ENCODE data around the gene CD300C. TPM values are rescaled to one million over a fixed set of nuclear protein-coding genes. Genes with fewer than 3 reads are reported as not detected.

CD300C gene
- total RNA-seq, 1 experiment from 2014 or later = not detected

DNA sequence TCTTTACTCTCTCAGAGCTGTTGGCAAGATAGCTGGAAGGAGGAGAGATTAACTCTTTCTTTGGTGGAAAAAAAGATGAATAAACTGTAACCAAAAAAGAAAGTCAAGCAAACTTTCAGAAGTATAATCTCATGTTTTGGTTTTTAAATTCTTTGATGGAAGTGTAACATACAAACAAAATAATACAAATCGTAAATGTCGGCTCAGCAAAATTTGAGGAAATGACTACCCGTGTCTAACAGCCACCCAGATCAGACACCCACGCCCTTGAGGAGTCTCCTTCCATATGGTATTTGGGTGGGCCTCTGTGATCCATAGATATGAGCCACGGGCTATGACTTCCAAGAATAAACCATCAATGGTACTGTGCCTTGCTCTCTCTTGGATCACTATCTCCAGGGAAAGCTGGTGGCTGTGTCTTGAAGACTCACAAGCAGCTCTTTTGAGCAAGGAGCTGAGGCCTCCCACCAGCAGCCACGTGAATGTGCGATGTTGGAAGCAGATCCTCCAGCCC lies 9.6 kb upstream of the CD300C start:
- DNase-seq = no peak
- intact Hi-C loops (cut with micrococcal nuclease; ENCODE audit: unreplicated experiment) = no loop called here
- Mint-ChIP-seq H3K9me3 (ENCODE audit: low read depth, unreplicated experiment) (no peaks in the 10 kb centered on the region), H3K4me1 (ENCODE audit: low read depth, unreplicated experiment) (no peaks in the 10 kb centered on the region), H3K4me3 (ENCODE audit: low read depth, unreplicated experiment) (no peak overlapping the region), H3K27ac (ENCODE audit: unreplicated experiment) (no peak overlapping the region), H3K36me3 (ENCODE audit: insufficient read depth, unreplicated experiment) (no peaks in the 10 kb centered on the region), H3K27me3 (ENCODE audit: unreplicated experiment) (peaks cover 87% of the 10 kb centered on the region)
- no peak for TF ChIP-seq CTCF (IDR thresholded peaks at IDR 0.05; ENCODE audit: unreplicated experiment)
- BruUV-seq (replicated peaks) = no TSS peak
- CTCF ChIA-PET = no interaction called here

DNA sequence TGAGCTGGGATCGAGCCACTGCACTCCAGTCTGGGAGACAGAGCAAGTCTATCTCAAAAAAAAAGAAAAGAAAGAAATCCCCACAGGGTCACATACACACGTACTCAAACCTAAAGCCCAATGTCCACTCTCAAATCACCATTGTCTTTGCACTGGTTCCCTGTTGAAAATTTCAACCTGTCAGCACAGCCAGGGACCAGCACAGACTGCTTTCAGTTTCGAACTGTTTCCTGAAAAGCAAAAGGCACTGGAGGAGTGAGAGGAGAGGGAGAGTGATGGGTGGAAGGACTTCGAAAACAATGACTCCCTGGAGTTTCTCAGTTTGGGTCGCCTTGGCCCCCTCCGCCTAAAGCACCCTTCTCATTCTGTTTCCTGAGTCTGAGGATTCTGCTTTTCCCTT lies 9.0 kb upstream of the CD300C start:
- Mint-ChIP-seq H3K4me3 (ENCODE audit: low read depth, unreplicated experiment) (no peak overlapping the region), H3K9me3 (ENCODE audit: low read depth, unreplicated experiment) (no peaks in the 10 kb centered on the region), H3K27ac (ENCODE audit: unreplicated experiment) (no peak overlapping the region), H3K27me3 (ENCODE audit: unreplicated experiment) (peaks cover 93% of the 10 kb centered on the region), H3K36me3 (ENCODE audit: insufficient read depth, unreplicated experiment) (no peaks in the 10 kb centered on the region), H3K4me1 (ENCODE audit: low read depth, unreplicated experiment) (no peaks in the 10 kb centered on the region)
- CTCF ChIA-PET = no interaction called here
- no peak for DNase-seq
- intact Hi-C loops (cut with micrococcal nuclease; ENCODE audit: unreplicated experiment) = no loop called here
- no peak for TF ChIP-seq CTCF (IDR thresholded peaks at IDR 0.05; ENCODE audit: unreplicated experiment)
- no TSS peak for BruUV-seq (replicated peaks)

GRCh38 chr17:74552037-74552436 lies 6.1 kb upstream of the CD300C start:
- intact Hi-C loops (cut with micrococcal nuclease; ENCODE audit: unreplicated experiment) = no loop called here
- no peak for DNase-seq
- Mint-ChIP-seq H3K36me3 (ENCODE audit: insufficient read depth, unreplicated experiment) (no peaks in the 10 kb centered on the region), H3K4me3 (ENCODE audit: low read depth, unreplicated experiment) (no peak overlapping the region), H3K9me3 (ENCODE audit: low read depth, unreplicated experiment) (no peaks in the 10 kb centered on the region), H3K27ac (ENCODE audit: unreplicated experiment) (no peak overlapping the region), H3K4me1 (ENCODE audit: low read depth, unreplicated experiment) (no peaks in the 10 kb centered on the region), H3K27me3 (ENCODE audit: unreplicated experiment) (peaks cover 95% of the 10 kb centered on the region)
- TF ChIP-seq CTCF (IDR thresholded peaks at IDR 0.05; ENCODE audit: unreplicated experiment) = no peak
- CTCF ChIA-PET = no interaction called here
- BruUV-seq (replicated peaks) = no TSS peak

DNA sequence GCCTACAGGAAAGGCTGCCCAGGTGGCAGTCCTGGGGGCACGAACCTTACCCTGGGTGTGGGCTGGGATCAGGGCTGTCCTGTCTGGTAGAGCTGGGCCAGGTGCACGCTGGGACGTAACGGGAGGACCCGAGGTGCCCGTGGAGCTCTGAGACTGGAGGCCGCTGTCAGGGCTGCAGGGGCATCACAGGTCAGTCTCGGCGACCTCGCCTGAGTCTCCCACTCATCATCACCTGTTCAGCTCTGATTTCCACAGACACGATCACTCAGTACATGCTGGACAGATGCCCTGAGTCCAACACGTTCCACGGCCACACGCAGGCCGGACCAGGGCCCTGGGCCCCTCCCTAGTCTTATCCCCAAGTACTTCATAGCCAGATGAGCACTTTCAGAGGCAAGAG lies 4.7 kb upstream of the CD300C start:
- Mint-ChIP-seq H3K9me3 (ENCODE audit: low read depth, unreplicated experiment) (no peaks in the 10 kb centered on the region), H3K36me3 (ENCODE audit: insufficient read depth, unreplicated experiment) (no peaks in the 10 kb centered on the region), H3K4me3 (ENCODE audit: low read depth, unreplicated experiment) (no peak overlapping the region), H3K27ac (ENCODE audit: unreplicated experiment) (no peak overlapping the region), H3K4me1 (ENCODE audit: low read depth, unreplicated experiment) (no peaks in the 10 kb centered on the region), H3K27me3 (ENCODE audit: unreplicated experiment) (peaks cover 92% of the 10 kb centered on the region)
- no peak for DNase-seq
- intact Hi-C loops (cut with micrococcal nuclease; ENCODE audit: unreplicated experiment) = no loop called here
- TF ChIP-seq CTCF (IDR thresholded peaks at IDR 0.05; ENCODE audit: unreplicated experiment) = no peak
- CTCF ChIA-PET = no interaction called here
- BruUV-seq (replicated peaks) = no TSS peak

All from Calu3 (cell line).